HG03045 (cell line): ENCODE measurements around the gene ZNF322.
"Not testable (repeated sequence)": the region's sequence is repeated elsewhere in the genome, so short reads cannot be mapped to it uniquely, and the experiment has no call there.

ENCODE experiments used
- ATAC-seq: cut with Tn5 transposase; IDR thresholded peaks from one replicate; pipeline ENCODE4 v1.9.1; 2021; ENCODE audit warnings: mild to moderate bottlenecking, moderate library complexity; ENCODE audit not compliant: unreplicated experiment

Gene ZNF322, protein sequence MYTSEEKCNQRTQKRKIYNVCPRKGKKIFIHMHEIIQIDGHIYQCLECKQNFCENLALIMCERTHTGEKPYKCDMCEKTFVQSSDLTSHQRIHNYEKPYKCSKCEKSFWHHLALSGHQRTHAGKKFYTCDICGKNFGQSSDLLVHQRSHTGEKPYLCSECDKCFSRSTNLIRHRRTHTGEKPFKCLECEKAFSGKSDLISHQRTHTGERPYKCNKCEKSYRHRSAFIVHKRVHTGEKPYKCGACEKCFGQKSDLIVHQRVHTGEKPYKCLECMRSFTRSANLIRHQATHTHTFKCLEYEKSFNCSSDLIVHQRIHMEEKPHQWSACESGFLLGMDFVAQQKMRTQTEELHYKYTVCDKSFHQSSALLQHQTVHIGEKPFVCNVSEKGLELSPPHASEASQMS

DNA sequence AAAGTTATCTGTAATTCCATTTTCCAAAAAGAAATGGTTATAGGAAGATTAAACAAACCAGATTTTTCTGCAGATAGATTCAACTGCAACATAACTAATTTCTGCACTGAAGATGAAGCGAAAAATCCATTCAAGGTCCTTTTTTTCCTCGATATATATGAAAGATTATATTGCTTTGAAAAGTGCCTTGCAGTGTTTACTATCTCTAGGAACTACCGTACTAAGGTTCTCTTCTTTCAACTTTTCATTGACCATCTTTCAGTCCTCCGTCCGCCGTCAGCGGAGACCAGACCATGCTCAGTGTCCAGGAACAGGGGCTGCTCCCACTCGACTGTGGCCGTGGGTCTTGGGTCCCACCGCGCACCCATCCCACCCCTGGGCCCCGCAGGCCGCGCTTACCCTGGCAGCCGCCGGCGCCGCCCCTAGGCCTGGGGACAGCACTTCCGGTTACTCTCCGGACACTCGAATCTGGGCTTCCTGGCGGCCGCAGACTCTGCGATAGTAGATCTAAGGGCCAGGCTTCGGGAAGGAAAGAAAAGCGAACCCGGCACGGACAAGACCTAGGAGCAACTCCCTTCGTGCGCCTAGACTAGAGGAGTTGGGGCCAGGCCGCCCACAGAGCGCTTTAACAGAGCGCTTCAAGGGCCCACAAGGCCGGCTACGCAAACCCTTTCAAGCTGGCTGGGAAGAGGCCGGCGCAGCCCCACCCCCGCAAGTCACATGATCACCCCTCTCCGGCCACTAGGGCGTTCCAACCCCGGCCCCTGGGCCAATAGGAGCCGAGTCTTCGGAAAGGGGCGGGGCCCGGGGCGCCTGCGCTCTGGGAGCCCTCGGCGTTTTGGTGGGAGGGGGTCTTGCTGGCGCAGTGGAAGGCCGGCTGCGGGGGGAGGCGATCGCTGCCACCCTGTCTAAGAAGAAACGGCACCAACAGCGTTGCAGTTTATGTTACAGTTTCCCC lies at the start of gene ZNF322:
TSS of gene ZNF322 (minus strand) at position 705 of the 958 bp plus-strand sequence. CDS start 21,193 bp downstream, outside the sequence.
- peak; percentile 99 for ATAC-seq

DNA sequence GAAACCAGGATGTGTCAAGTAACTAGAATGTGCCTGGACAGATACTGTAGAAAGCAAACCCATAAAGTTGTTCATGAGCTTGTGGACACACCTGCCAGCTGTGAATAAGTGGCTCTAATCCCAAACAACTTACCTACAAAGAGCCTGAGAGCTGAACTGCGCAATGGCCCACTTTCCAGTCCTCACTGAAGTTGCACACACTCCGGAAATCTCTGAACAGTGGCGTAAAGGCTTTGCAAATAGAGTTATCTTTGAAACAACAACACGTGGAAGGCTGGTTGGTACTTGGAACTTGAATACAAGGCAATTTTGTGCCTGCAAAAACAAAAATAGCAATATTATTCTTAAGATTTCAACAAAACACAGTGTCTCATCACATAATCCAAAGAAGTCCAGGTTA lies 46.2 kb upstream of the ZNF322 start:
- not testable (repeated sequence) for ATAC-seq

DNA sequence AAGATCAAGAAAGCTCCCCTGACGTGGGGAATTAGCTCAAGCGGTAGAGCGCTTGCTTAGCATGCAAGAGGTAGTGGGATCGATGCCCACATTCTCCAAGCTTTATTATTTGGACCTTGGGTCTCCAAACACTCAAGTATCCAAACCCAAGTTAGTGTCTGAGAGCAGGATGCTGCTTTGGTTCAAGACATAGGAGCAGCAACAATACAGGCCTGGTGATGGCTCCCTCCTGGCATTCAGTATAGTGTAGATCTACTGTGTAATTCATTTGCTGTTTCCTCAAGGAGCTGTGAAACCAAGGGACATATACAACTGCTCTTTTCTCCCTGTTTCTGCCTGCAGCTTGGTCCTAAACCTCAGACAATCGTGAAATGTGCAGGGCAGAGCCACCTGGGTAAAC lies 45.8 kb upstream of the ZNF322 start:
- ATAC-seq: not testable (repeated sequence)

DNA sequence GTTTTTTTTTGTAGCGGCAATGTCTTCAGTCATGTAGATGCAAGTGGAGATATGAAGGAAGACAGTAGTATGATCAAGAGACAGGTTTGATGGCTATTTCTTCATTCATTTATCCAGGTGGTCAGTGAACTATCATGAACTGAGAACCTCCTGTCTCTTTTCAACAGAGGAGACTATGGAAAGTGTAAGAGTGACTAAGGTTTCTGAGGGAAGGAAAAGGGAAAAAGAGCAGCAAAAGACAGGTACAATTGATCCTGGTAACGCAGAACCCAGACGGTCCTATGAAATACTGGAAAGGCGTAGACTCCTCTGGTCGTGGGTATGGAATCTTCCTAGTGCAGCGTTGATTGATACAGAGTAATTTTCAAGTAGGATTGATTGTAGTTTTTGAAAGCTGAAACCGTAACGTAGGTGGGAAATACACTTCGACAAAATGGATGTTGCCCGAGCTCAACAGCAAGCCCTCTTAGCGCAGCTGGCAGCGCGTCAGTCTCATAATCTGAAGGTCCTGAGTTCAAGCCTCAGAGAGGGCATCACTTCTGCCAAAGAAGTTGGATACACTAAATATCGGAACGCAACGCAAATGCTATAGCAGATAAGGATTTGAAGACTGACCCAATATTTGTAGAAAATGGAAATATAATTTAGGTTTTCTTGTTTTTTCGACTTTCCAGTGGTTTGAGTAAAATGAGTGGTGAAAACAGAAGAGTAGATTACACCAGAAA lies 41.6 kb upstream of the ZNF322 start:
- ATAC-seq: not testable (repeated sequence)

DNA sequence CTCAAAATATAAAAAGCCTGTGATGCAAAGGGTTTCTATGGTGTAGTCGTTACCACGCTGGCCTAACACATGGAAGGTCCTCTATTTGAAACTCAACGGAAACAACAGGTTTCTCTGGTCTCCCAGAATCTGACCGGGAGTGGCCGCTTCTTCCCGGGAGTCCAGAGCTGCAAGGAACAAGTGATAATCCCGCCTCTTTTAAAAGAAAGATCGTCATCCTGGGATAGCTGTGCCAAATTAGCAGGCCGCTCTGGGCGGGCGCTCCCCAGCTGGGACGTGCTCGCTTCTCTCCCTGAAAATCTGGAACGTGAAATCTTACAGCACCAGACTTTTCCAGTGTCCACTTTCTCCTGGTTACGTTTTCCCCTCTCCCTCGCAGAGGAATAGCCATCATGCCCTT lies 38.0 kb upstream of the ZNF322 start:
- ATAC-seq: not testable (repeated sequence)

DNA sequence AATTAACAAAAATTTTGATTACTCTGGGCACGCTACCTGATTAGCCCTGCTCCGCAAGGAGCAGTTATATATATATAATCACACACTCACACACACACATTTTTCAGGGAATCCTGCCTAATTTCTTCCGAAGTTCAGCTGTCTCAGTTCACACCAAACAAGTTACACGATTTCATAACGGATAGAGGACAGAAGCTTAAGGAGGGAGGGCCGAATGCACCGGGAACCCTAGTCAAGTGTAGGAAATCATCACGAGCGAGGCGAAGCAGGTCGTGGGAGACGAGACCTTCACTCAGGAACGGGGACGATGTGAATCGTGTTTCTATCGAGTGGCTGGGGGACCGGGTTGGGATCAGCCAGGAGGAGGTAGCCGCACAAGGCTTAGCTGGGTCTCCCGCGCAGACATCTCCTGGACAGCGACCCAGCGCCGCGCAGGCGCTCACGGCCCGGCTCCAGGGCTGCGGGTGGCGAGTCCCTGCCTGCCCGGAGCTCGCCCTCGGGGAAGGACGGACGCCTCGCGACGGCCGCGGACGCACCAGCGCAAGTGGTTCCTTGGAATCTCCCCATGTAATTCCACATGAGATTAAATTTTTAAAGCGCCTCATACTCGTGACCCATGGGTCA lies 29.9 kb upstream of the ZNF322 start:
- ATAC-seq: not testable (repeated sequence)

DNA sequence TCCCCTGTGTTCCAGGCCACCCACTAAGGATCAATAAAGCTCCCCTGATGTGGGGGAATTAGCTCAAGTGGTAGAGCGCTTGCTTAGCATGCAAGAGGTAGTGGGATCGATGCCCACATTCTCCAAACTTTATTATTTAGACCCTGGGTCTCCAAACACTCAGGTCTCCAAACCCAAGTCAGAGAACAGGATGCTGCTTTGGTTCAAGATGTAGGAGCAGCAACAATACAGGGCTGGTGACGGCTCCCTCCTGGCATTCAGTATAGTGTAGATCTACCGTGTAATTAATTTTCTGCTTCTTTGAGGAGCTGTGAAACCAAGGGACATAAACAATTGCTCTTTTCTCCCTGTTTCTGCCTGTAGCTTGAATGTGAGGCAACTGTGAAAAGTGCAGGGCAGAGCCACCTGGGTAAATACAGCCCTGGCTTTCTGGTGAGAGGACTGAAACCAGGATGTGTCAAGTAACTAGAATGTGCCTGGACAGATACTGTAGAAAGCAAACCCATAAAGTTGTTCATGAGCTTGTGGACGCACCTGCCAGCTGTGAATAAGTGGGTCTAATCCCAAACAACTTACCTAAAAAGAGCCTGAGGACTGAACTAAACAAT lies 23.0 kb upstream of the ZNF322 start:
- ATAC-seq: not testable (repeated sequence)

DNA sequence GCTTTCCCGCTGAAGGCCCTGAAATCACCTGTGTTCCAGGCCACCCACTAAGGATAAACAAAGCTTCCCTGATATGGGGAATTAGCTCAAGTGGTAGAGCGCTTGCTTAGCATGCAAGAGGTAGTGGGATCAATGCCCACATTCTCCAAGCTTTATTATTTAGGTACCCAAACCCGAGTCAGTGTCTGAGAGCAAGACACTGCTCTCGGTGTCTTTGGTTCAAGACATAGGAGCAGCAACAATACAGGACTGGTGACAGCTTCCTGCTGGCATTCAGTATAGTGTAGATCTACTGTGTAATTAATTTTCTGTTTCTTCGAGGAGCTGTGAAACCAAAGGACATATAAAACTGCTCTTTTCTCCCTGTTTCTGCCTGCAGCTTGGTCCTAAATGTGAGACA lies 13.7 kb upstream of the ZNF322 start:
- ATAC-seq: not testable (repeated sequence)

DNA sequence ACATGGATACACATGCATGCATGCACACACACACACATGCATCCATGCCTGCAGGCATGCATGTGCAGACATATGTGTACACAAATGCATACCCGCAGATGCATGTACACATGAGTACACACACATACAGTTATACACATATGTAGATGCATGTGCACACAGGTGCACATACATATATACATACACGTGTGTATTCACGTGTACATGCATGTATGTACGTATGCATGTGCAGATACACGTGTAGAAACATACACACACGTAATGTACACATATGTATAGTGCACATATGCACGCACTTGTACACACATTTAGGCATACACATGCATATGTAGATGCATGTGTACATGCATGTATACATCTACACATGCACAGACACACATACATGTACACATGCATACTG lies 11.0 kb upstream of the ZNF322 start:
- not testable (repeated sequence) for ATAC-seq

DNA sequence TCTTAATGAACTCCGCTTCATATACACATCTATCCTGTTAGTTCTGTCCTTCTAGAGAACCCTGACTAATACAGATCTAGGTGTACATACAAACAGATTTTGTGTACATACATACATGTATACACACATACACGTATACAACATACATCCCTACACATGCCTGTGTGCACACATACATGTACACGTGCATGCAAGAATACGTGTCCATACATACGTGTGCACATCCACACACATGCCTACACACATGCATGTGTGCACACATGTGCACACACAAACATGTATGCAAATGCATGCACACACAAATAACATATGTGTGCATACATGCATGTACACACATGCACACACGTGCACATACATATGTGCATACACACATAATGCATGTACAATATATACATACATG lies 10.5 kb upstream of the ZNF322 start:
- ATAC-seq: not testable (repeated sequence)

DNA sequence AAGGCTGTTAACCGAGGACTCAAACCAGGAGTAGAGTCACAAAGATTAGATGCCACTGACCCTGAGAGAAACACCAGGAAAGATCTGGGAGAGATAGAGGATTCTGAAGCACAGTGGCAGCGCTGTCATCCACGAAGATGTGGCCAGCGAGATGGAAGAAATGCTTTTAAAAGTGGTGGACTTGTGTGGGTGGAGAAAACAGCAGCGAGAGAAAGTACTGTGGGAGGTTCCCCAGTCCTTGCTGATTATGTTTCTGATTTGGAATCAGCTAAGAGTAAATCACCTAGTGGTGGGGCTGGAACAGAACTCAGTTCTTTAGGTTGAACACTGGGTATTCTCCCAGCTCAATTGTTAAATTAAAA lies 435 bp upstream of the ZNF322 start:
- ATAC-seq: peak; percentile 27

DNA sequence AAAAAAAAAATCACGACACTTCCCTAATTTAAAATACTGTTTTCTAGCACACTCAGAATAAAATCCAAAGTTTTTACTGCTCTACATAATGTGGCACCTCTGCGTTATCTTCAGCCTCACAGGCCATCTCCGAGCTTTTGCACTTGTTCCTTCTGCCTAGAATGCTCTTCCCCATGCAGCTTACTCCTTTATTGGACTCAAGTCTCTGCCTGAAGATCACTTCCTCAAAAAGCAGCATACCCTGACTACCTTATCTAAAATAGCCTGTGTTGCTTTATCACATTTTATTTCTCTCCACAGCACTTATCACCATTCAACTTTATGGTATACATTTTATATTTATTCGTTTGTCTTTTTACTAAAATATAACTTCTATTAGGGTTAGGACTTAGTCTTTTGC lies 2.3 kb downstream of the ZNF322 start:
- no peak for ATAC-seq

DNA sequence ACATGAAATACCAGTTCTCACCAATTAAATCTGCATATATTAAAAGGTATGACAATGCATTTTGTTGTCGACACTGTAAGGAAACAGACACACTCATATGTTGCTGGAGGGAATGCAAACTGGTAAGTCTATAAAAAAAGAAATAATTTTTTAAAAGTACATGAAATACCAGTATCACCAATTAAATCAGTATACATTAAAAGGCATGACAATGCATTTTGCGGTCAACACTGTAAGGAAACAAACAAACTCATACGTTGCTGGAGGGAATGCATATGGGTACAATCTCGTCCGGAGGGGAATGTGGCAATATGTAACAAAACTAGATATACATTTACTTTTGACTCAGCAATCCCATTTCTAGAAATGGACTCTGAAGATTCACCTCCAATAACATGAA lies 6.5 kb downstream of the ZNF322 start:
- no peak for ATAC-seq

DNA sequence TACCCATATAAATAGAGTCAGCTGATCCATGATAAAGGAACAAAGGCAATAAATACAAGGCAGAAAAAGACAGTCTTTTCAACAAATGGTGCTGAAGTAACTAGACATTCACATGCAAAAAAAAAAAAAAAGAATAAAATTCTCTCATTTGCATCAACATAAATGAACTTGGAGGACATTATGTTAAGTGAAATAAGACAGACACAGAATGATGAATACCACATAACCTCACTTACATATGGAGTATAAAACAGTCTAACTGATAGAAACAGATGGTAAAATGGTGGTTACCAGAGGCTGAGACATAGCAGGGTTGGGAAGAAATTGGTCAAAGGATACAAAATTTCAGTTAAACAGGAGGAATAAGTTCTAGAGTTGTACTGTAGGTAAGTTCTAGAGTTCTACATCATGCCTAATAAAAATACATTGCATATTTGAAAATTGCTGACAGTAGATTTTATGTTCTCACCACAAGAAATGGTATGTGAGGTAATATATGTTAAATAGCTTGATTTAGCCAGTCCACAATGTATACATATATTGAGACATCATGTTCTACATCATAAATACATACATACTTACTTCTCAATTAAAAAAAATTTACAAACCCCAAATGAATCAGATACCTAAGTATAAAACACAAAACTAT lies 8.3 kb downstream of the ZNF322 start:
- no peak for ATAC-seq

DNA sequence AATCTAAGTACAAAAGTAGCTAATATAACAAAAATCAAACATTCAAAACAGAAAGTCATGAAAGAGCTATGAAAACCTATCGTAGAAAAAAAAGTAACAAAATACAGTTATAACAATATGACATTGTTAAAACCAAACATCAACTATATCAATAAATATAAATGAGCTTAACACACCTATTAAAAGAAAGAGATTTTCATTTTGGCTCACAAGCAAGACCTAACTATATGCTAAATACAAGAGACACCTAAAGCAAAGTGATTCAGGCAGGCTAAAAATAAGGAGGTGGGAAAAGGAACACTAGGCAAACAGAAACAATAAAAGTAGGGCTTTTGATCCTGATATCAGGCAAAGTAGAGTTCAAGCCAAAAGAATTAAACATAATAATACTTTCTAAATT lies 13.5 kb downstream of the ZNF322 start:
- ATAC-seq: no peak

DNA sequence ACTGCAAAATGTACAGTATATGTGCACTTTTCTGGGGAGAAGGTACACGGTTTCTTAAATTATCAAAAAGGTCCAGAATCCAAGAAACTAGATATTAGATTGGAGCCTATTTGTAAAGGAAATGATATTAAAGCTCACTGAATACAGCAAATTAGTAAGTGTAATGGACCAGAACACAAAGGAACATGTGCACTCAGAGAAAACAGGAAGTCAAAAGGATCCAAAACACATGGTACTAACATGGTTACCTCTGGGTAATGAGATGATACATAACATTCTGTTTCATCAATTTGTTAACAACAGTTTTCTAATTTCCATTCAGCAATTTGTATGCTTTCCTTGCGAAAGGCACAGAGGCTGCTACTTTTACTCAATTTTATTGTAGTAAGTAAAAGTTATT lies 18.7 kb downstream of the ZNF322 start:
- ATAC-seq: no peak

DNA sequence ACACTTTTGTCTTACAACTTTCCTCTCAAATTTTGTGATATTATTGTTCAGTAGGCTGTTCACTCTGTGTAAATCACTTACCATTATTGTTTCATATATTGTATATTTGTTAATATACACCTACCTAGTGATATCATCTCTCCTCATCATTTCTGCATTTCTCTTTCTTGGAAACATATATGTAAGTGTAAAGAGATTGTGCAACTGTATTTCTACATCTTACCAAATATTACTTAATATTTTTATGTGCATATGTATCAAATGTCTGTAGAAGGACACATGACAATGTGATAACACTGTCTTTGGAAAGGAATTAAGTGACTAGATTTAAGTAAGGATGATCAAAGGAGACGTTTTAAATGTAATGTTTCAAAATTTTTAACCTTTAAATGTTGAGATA lies 30.2 kb downstream of the ZNF322 start:
- ATAC-seq: no peak

DNA sequence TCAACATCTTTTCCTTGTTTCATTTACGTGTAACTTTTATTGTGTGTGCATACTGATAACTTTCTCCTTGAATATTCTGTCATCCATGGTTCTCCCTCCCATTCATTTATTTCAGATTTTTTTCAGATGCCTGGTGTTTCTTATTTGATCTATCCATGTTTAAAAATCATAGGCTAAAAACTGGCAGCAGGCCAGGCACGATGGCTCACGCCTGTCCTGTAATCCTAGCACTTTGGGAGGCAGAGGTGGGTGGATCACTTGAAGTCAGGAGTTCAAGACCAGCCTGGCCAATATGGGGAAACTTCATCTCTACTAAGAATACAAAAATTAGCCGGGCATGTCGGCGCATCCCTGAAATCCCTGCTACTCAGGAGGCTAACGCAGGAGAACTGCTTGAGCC lies 31.7 kb downstream of the ZNF322 start:
- ATAC-seq: no peak

DNA sequence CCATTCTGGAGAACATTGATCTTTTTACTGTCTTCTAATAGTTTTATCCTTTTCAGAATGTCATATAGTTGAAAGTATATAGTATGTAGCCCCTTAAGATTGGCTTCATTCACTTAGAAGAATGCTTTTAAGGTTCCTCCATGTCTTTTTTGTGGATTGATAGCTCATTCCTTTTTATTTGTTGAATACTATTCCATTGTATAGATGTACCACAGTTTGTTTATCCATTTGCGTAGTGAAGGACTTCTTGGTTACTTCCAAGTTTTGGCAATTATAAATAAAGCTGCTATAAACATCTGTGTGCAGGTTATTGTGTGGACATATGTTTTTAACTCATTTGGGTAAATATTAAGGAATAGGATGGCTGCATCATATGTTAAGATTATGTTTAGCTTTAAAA lies 35.0 kb downstream of the ZNF322 start:
- ATAC-seq: no peak

DNA sequence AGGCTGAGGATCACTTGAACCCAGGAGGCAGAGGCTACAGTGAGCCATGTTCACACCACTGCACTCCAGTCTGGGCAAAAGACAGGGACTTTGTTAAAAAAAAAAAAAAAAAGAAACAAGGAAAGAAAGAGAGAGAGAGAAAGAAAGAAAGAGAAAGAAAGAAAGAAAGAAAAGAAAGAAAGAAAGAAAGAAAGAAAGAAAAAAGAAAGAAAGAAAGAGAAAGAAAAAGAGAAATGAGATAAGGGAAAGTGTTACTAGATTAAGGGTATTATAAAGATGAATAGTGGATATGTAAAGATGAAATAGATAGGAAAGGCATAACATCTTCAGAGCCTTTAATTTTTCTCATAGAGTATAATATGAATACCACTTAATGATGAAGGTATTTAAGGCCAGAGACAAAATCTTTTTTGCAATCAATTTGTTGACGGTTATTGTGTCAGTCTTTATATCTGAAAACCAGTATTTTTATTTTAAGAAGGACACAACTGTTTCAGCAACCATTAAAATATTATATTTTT lies 36.1 kb downstream of the ZNF322 start:
- no peak for ATAC-seq
